CD4-positive, alpha-beta T cell treated with Interleukin-21 for 1 hour (primary cell): ENCODE measurements around the gene LPP.

Experiments used
- DNase-seq: peaks from one replicate; pipeline ENCODE4 v3.0.0-alpha.2; 2020

Gene LPP

DNA sequence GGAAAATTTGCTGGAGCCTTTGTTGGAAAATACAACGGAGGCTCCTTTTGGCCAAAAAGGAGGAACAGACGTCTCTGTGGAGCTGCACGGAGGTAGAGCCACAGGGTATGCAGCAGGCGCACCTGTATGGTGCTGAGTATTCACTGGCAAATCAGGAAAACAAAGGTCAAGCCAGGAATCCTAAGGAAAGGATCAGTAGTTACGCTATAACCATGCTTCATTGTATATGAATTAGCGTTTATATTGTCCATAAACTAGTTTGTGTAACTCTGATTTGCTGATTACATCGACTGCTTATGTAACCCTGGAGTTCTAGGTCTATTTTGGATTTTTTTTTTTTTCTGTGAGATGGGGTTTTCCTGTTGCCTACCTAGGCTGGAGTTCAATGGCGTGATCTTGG lies 45.4 kb downstream of the LPP start:
- no peak for DNase-seq

GRCh38 chr3:188200481-188200880 lies 46.5 kb downstream of the LPP start:
- DNase-seq, result no peak

DNA sequence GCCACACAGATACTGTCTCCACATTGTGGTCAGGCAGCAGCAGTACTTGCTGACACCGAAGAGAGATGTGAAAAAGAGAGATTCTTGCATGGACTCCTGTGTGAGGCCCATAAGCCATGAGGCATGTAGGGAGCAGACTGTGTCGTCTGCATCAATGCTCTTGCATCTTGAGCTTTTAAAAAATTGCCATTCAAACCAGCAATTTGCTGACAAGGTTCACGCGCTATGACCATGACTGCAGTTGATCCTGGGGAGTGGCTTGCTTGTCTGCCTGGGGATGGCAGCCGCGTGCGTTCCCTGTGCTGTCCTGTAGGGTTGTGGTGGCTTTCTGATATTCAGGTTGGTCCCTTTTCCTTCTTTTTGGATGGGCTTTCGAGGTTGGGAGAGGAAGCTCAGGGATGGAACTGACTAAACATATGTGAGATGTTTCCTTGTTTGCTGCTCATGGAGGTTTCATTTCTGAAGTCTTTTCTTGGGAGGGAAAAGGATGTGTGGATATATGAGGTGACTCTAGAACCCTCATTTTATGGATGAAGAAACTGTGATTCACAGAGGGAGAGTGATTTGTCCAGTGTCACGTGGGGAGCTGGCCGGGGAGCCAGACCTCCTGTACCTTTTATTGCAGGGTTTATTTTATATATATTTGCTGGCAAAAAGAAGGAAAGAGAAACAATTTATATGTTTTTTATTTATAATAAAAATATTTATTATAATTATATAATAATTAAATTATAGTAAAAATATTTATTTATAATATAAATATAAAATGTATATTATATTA lies 48.6 kb downstream of the LPP start:
- DNase-seq, result no peak

DNA sequence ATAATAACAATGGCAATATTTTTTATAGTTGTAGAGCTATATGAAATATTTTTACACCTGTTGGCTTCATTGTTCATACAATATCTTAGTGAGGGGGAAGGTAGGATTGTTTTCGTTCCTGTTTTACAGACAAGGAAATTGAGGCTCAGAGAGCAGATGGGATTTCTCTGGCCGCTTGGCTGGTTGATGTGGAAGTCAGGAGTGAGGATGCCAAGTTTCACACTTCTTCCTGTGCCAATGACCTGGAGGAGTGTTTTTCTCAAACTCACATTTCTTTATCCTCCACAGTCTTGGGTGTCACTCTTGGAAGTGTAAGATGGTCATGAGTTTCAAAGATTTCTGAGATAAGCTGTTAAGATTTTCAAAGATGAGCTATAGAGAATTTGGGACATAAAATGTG lies 50.6 kb downstream of the LPP start:
- no peak for DNase-seq

DNA sequence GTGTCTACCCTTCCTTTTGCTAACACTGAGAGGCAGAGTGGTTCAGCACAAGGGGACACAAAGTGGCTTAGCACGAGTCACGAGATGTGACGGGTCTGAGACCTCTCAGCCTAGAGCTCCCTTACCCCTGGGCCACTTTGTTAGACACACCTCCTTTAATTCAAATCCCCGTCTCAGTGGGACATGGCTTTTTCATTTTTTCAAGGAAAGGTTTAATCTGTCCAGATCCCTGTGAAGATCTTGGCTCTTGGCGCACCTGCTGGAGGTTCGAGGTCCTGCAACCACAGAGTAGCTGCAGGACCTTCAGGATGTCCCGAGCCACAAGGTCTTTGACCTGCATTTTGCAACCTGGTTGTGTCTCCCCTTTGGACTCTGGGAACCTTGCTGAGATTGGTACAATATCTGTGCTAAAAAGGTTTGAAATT lies 52.0 kb downstream of the LPP start:
- no peak for DNase-seq

DNA sequence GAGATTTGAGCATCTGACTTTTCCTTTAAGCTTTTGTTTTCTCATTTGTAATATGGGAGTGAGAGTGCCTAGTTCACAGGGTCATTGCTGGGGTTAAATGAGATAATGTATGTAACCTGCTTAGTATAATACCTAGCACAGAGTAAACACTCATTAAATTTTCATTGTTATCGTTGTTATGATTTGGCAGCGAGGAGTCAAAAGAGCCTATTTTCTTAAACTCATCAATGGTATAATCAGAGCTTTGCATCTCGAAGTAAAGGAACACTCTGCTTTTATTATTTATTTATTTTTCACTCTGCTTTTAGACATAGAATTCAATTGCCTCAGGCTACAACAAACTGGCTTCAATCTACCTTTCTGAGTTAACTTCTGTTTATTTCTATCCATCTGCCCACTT lies 52.8 kb downstream of the LPP start:
- DNase-seq, result no peak

DNA sequence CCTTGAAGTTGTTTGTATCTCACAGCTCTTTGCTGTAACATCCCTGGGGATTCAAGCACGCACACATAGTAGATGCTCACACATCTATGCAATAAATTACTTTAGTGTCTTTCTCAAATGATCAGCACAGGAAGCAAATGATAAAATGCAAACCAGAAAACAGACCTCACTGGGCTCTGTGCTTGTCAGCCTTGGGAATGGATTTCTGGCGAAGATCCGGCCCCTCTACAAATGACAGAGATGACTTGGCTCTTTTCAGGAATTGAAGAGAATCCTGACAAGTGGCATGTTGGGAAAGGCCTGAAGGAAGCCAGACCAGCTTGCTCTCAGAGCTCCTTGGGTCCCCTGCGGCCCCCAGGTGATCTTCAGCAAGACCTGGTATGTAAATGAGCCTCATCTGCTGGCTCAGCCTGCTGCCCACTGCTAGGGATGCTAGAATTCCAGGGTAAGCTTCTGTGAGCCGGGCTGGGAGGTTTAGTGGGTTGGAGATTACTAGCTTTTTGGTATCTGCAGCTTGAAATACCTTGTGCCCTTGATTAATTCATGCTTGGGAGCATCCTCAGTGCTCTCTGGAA lies 54.1 kb downstream of the LPP start:
- DNase-seq, result no peak

- DNase-seq, result no peak
These were observed 54.6 kb downstream of the LPP start for GRCh38 chr3:188208516-188208981.

DNA sequence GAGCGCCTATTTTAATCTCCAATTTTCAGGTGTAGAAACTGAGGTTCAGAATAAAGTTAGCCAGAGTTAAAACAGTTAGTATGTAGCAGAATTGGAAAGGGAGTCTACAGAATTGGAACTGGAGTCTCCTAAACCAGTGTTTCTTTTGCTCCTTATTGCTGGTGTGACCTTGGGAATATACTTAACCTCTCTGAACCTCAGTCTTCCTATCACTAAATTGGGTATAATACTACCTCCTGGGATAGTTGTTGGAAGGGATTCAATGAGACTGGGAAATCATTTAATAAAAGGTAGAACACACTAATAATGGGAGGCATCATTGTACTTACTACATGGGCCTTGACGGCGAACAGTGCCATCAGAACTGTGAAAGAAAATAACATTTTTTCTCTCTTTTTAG lies 55.1 kb downstream of the LPP start:
- no peak for DNase-seq

GRCh38 chr3:188209740-188210139 lies 55.8 kb downstream of the LPP start:
- no peak for DNase-seq

GRCh38 chr3:188211476-188211875 lies 57.5 kb downstream of the LPP start:
- DNase-seq, result no peak

DNA sequence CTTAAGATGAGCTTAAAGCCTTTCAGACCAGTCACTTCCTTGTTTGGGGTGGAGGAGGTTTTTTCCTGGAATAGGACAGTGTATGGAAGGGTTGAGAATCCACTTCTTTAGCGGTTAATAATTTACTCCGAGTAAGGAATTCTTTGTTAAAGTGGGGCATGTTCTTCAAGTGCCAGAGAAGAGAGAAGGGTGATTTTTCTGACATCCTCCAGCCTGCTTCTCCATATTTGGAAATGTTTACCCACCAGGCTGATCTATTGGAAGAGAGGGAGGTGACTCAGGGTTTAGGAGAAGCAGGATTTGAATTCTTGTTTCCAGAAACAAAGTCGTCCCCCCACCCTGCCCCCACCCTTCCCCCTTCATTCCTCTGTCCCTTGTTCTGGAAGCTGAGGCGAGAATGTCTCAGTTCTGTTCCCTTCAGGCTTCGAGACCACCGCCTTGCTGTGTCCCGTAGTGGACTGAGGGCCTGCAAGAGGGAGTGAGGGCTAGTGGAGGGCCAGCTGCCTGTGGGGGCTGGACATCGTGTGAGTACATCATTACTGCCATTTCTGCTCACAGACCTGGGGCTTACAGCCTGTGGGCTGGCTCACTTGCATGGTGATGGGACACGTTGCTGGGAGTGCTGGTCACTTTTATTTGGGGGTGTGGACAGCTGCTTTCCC lies 58.5 kb downstream of the LPP start:
- no peak for DNase-seq

DNA sequence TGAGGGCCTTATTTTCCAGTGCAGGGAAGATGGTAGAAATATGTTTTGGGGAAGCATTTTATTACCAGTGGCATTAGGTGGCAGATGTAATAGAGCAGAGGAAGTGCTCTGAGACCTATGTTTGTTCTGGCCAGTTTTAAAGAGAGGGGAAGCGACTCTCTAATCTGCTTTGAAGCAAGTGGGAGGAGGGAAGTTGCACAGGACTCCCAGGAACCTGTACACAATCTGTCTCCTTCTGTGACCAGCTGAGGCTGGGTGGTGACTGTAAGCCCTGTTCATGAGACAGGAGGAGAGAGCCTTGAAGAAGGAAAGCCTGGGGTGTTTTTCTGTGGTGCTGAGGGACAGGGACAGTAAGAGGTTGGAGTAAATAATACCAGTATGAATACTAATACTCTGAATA lies 60.5 kb downstream of the LPP start:
- DNase-seq, result no peak

- no peak for DNase-seq
These were observed 61.2 kb downstream of the LPP start for GRCh38 chr3:188215129-188215528.

- DNase-seq, result no peak
These were observed 63.1 kb downstream of the LPP start for GRCh38 chr3:188217011-188217463.

- DNase-seq, result no peak
These were observed 63.8 kb downstream of the LPP start for GRCh38 chr3:188217726-188218125.

DNA sequence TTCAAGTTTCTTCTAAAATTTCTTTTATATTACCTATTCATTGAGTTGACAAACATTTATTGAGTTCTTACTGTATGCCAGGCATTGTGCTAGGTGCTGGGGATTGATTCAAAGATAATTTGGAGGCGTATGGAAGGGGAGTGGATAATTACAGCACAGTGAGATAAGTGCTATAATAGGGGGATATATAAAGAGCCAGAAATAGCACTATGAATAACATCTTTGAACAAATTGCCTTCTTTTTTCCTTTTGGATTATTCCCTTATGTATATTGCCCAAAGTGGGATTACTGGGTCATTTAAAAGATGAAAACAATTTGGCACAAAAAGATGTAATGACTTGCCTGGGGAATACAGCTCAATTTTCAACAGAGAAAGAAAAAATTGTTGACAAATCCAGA lies 64.6 kb downstream of the LPP start:
- DNase-seq, result no peak

- DNase-seq, result no peak
These were observed 65.2 kb downstream of the LPP start for GRCh38 chr3:188219147-188219546.

- no peak for DNase-seq
These were observed 66.3 kb downstream of the LPP start for GRCh38 chr3:188220097-188220788.

DNA sequence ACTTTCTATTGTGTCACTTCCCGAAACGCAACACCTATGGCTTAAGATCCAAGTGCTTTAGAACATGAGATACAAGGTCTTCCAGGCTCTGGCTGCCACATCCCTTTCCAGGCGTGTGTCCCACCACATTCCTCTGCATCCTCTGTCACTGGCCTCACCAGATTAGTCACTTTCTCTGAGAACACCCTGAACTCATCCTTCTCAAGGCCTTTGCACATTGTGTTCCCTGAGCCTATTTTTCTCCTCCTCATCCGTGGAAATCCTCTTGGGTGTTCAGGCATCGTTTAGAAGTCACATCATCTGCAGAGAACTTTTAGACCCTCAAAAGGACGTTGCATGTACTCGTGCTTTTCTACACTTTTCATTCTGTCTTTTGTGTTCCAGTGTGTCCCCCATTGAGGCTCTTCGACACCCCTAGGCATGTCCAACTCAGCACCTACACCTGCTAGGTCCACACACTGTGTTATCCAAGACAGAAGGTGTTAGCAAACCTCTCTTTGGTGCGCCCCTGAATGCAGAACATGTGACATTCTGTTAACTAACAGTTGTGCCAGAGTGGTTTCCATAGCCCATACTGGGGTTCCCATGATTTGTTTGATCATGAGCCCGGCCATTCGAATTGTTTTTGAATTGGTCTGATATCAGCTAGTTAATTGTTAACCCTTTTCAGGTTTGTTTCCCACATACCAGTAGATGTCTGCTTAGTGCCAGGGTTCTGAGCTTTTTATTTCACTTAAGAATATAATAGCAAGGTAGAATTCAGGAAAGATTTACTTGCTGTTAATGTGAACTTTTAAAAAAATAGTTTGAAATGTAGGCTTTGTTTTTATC lies 67.2 kb downstream of the LPP start:
- no peak for DNase-seq

- no peak for DNase-seq
These were observed 70.0 kb downstream of the LPP start for GRCh38 chr3:188223936-188224335.

DNA sequence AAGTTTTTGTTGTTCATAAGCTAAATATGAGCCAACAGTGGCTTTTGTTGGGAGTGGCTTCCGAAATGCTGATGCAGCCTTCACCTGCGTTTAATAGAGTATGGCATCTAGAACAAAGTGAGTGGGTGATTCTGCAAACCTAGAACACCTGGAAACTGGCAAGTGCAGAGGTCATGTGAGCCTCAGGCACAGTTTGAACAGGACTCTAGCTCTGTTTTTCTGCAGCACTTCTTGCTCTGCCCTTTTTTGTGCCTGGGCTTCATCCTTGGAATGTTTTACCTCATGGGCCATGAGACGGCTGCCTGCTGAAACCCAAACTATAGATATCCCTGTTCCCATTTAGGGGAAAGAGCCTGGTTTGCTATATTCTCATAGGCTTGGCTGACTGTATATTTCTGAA lies 73.5 kb downstream of the LPP start:
- DNase-seq, result no peak

DNA sequence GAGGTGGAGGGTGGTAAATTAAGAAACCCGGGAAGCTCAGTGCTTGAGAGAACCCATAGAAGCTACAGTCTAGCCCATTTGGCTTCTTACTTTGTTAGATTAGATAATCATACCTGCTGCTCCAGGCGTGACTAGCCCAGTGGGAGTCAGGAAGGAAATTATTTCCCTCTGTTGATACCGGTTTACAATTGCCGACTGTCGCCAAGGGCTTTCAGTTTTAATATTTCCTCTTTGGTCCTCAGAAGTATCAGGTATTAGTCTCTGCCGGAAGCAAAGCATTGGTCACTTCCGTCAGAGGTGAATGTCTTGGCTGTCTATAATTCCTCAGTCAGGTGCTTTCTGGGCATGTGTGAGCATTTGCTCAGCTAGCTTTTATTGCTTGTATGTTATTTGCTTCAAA lies 75.2 kb downstream of the LPP start:
- DNase-seq, result no peak
